ENCODE data around the gene P2RY6.
"Not testable (repeated sequence)": the region's sequence is repeated elsewhere in the genome, so short reads cannot be mapped to it uniquely, and the experiment has no call there.

P2RY6 gene

DNA sequence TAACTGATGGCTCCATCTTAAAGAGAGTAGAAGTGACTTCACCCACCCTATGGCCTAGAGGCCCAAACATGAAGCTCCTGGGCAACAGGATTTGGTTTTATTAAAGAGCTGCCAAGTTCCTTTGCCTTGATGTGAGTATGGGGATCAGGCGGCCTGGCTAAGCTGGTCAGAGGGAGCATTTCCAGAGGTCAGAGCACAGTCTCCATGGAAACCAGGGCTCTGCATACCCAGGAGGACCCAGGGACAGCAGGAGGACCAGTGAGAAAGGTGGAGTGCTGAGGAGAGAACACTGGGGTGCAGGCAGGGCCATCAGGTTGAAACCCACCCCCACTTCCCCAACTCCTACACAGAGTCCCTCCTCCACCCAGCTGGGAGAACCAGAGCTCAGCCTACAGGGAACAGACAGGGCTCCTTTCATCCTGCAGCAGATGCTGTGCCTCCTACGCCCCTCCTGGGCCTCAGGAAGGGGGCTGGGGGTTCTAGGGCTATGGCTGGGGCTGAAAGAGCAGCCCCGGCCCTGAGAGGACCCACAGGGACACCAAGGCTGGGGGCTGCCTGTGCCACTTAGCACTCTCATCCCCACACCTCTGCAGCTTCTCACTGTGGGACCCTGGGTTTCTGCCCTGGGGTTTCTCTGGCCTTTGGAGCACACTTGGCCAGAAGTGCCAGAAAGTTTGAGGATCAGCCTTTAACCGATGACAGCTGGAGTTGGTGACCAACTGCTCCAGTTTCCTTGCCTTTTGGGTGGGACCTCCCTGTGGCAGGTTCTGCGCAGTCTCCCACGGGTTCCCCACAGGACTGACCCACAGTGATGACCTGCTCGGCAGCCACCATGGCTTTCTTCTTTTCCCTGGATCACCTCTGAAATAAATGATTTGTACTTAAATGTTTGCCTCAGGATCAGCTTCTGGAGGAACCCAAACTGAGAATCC, 13.8 kb upstream of the P2RY6 start:
- DNase-seq (ENCODE audit: low read depth): no peak
- H3K4me3 ChIP-seq (ENCODE audit: low read depth, low read length): no peak overlapping the region

DNA sequence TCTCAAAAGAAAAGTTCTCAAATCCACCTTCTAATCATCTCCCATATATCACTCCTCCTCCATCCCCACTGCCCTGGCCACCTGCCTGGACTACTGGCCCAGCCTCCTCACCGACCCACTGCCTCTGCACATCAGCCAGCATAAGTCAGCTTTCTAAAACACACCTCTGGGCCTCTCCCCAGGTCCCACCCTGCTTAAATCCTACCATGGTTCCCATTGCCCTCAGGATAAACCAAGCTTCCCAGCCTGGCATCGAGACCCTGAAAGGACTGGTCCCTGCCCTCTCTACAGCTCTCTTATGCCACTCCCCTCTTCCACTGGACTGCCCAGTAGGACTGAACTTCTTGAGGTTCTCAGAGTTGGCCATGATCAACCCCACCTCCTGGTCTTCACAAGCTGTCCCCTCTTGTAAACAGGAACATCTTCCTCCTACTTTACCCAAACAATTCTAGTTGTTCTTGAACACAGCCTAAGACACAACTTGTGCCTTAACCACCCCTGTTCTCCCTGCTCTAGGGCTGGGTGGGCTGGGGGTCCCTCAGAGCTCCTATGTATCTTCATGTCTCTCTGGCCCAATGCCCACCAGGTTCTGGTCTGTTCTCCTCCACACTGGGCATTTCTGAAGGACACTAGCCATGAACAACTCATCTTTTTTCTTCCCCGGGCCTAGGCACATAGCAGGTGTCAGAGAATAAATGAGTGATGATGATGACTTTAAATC, 12.6 kb upstream of the P2RY6 start:
- no peak for DNase-seq (ENCODE audit: low read depth)
- H3K4me3 ChIP-seq (ENCODE audit: low read depth, low read length): no peak overlapping the region

DNA sequence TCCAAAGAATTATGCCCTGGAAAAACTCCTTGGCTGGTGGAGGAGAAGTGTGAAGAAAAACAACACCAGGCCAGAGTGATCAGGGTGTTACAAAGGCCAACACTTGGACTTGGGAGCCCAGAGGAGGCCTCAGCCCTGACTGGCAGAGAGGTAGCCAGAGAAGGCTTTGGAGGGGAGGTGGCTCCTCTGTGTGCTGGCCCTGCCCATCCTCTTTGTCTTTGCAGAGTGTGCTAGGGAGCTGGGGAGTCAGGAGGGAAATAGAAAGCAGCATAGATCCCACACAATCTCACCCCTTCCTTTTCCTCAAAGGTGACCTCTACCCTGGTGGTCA, 12.0 kb upstream of the P2RY6 start:
- DNase-seq (ENCODE audit: low read depth): no peak

DNA sequence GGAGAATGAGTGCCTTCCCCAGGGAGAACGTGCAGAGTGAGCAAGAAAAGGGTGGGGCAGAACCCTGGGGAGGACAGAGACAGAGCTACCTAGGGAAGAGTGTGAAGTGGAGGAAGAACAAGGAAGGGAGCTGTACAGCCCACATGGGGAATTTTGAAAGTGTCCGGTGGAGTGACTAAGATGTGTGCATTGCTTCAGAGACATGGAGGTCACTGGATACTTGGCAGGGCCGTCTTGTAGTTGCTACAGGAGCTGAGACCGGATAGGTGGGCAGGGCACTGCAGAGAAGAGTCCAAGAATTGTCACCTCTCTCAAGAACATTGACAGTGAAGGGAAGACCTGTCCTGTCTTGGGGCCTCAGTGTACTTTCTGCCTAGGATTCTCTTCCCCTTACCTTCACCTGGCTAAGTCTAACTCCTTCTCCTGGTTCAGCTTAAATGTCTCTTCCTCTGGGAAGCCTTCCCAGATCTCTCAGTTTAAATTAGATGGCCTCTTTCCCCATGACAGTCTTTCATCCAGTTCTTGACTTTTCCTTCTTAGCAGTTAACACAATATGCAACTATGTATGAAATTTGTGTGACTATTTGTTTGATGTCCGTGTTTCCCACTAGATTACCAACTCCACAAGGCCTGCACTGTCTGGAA, 9.2 kb upstream of the P2RY6 start:
- DNase-seq (ENCODE audit: low read depth): no peak
- H3K4me3 ChIP-seq (ENCODE audit: low read depth, low read length): no peak overlapping the region

More for the DNA sequence above, 12.0 kb upstream of the P2RY6 start:
- H3K4me3 ChIP-seq (ENCODE audit: low read depth, low read length): no peak overlapping the region

DNA sequence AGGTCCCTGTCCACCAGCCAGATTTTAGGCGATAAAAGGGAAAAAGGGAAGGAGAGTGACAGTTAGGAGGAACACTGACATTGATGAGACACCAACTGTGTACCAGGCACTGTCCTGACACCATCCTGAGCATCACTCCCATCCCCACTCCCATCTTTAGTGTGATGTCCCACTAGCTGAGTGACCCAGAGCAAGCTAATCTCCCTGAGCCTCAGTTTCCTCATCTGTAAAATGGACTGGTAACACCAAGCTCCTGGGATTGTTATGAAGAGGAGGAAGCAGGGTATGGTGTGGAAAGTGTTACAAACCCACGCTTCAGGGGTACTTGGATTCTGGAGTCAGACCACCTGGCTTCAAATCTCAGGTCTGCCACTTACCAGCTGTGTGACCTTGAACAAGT, 8.5 kb upstream of the P2RY6 start:
- no peak overlapping the region for H3K4me3 ChIP-seq (ENCODE audit: low read depth, low read length)
- no peak for DNase-seq (ENCODE audit: low read depth)

DNA sequence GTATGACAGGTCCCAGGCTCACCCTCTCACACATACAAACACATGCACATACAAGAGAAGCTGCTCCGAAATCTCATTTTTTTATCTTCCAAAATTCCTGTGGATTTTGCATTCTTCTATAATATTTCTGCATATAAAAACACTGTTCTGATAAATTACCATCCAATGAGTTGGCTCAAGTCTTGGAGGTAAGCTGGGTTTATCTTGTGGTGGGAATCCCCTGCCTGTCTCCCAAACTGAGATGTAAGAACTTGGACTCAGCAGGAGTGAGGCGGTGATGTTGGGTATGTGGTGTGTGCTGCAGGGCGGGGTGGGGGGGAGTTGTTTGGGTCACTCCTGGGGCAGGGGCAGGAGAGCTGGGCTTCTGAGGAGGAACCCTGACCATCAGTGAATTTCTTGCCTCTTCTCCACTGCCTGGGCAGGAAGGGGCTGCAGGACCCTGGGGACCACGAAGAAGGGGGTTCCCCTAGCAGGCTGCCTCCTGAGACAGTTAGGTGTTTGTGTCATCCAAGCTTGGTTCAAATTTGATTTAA, 6.8 kb upstream of the P2RY6 start:
- no peak overlapping the region for H3K4me3 ChIP-seq (ENCODE audit: low read depth, low read length)
- no peak for DNase-seq (ENCODE audit: low read depth)

DNA sequence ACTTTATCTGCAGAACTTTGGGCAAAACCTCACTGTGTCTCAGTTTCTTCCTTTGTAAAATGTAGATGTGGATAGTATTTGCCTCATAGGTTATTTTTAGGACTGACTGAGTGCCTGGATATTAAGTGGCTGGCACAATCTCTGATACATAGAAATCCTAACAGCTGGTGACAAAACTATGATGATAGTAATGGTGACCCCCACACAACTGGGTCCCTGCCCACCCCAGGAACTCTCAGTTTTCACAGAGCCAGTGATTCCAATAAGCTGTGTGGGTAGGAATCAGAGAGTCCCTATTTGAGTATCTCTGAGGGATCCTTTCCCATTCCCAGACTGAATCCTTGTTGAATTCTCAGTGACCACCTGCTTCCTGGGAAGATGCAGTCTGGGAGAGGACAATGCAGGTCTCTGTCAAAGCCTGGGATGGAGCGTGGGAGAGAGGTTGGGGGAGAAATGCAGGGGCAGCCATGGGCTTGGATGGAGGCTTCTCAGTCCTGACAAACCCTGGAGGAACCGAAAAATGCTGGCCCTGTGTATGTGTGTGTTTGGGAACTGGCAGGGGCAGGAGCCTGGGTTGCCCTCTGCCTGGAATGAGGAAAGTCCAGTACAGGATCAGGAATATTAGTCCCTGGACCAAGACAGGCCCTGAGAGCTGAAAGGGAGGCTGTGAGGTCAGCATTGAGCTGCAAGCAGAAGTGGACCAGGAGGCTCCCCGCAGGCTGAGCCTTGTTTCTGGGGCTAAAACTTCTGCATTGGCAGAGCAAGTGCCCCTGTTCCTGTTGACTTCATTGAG, 6.1 kb upstream of the P2RY6 start:
- no peak overlapping the region for H3K4me3 ChIP-seq (ENCODE audit: low read depth, low read length)

DNA sequence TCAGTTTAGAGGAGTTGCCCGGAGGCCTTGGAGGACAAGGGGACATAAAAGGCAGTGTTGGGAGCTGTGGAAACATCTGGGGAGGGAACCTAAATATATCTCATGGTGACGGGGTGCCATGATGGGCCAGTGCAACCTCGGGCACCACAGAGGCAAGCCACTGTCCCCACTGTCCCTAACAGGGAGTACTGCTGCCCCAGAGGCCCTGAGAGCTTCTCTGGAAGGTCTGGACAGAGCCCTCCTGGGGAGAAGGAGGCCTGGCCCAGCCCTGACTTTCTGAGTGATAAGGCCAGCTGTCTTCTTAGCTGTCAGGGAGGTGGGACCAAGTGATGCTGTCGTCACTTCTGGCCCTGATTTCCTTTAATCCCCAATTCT, 5.5 kb upstream of the P2RY6 start:
- DNase-seq (ENCODE audit: low read depth): no peak
- H3K4me3 ChIP-seq (ENCODE audit: low read depth, low read length): no peak overlapping the region

More for the DNA sequence above, 6.1 kb upstream of the P2RY6 start:
- DNase-seq (ENCODE audit: low read depth): no peak

DNA sequence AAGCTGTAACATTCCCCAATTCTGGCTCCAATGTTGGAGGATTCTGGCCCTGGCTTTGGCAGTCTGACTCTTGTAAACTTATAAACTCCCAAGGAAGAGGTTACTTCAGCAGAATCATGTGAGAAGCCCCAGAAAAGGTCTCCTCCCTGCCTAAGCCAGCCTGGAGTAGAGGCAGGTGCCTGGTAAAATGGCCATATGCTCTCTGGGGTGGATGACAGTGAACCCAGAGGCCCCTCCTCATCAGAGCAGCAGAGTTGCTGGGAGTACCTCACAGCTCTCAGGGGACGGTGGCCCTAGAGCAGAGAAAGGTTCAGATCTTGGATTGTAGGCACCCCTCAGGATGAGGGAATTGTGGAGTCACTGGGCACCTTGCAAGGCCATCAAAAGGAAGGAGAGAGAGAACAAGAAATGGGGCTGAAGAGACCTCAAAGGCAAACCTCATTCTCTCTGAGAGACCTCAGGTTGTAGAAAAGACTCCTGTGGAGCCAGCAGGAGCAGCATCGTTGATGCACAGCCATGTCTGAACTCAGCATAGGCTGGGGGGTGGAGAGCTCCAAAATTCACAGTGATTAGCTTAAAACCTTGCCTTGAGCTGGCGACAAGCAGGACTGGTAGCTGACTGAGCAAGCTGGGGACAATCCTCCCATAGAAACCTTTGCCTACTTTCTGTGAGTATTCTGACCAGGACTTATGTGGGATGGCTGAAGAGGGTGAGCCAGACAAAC, 4.9 kb upstream of the P2RY6 start:
- no peak overlapping the region for H3K4me3 ChIP-seq (ENCODE audit: low read depth, low read length)
- no peak for DNase-seq (ENCODE audit: low read depth)

DNA sequence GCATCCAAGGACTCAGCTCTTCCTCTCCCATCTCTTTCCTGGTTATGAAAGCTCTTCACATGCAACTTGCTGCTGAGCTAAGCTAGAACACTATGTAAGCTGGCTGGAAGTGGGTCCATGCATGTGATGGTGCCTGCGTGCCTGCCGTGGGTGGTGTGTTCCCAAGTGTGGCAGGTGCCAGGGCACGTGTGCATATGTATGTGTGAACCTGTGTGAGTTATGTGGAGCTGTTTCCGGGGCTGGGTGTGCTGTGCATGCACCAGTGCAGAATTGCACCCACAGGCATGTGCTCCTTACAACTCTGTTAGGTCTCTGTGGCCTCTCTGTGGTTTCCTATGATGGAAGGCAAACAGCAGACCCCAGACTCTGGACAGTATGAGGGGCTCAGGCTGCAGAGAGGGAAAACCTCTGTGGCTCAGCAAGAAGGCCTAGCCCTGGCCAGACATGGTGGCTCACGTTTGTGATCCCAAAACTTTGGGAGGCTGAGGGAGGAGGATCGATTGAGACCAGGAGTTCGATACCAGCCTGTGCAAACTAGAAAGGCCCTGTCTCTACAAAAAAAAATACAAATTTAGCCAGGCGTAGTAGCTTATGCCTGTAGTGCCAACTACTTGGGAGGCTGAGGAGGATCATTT, 4.1 kb upstream of the P2RY6 start:
- no peak for DNase-seq (ENCODE audit: low read depth)
- H3K4me3 ChIP-seq (ENCODE audit: low read depth, low read length): no peak overlapping the region

DNA sequence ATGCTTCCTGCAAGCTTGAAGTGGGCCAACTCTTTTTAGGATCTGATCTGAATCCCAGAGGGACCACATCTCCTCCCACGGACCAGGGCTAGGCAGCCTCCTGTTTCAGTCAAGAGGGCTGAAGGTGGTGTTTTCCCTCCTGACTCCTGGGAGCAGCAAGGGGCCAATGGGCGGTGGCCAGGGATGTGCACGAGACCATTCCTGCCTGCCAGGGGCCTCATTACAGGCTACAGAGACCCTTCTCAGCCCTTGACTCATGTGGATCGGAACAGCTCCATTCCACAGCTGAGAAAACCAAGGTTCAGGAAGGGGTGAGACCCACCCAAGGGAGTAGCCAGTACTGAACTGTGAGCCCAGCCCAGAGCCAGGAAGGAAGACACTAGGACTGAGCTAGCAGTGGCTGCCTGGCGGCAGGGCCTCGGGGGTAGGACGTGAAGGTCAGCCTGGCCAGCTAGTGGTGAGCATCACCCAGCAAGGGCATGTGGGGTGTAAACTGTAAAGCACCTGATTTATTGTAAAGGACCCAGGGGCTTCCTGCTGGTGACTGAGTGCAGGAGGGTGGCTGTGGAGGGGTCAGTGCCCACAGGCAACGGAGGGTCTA, 3.4 kb upstream of the P2RY6 start:
- no peak overlapping the region for H3K4me3 ChIP-seq (ENCODE audit: low read depth, low read length)
- no peak for DNase-seq (ENCODE audit: low read depth)

DNA sequence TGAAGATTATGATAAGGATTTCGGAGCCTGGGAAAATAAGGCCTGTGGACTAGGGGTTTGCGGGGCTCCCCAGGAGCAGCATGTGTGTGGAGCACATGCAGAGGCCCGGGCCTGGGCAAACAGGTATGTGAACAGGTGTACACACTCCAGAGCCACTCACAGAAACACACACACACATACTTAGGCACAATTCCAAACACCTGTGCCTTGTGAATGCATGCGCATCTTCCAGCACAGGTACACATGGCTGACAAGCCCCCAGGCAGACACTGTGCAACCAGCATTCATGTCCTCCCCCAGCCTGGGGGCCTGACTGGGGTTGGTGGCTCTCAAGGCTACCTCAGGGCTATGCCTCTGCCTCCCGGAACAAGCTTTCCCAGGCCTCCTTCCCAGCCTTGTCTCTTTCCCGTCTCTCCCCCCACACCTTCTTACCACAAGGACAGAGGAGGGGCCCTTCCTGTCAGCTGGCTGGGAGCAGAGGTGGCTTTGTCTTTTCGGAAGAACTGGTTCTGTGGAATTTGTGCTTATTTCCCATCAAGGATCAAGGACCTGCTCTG, 2.6 kb upstream of the P2RY6 start:
- H3K4me3 ChIP-seq (ENCODE audit: low read depth, low read length): no peak overlapping the region
- DNase-seq (ENCODE audit: low read depth): no peak

DNA sequence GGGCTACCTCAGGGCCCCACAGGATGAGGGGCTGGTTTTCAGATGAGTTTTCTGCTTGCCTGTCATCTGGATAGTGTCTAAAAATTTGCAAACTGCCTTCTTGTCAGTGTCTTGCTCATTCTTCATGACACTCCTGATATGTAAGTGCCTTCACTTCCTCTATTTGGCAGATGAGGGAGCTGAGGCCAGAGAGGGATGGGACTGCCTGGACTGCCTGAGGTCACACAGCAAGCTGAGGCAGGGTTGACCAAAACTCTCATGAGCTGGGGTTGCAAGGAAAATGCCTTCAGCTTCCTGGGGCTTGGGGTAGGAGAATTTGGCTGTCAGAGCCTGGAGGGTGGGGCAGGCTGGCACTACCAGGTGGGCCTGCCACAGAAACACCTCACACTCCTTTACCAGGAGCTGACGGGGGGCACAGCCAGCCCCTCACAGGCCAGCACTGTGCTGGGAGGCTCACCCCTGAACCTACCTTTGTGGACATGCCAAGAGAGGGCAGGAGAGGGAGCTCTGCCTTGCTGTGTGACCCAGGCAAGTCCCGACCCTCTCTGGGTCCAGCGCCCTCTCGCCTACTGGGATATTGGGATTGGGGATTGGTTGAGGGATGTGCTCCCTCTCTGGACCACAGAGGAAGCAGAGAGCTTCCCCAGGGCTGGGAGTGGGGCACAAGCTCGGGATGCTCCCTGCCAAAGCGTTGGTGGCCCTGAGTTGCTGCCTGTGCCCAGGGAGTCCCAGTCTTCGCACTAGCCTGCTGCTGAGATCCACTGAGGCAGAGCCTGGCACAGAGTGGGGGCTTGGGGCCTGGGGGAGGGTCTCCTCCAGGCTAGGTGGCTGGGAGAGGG, 1.9 kb upstream of the P2RY6 start:
- DNase-seq (ENCODE audit: low read depth): no peak
- no peak overlapping the region for H3K4me3 ChIP-seq (ENCODE audit: low read depth, low read length)

DNA sequence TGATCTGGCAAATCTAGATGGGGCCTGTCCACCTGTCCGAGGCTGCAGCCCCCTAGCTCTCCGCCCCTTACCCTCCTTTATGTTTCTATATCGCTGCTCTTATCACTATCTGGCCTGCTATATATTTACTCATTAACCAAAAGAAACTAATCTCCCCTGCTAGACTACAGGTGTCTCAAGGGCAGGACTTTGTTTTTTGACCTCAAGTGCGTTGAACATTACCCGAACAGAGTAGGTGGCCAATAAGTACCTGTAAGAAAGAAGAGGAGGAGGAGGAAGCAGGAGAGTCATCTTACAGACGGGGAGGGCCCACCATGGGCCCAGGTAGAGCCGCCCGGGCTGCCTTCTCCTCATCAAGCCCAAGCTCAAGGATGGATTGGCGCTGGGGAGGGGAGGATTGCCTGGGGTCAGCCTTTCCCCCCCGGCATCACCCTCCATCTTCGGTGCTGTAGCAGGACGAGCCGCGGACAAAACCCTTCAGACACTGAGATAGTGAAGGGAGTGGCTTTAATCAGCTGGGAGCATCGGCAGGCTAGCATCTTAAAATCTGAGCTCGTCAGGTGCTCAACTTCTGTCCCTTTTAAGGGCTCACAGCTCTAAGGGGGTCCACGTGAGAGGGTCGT, 1.2 kb upstream of the P2RY6 start:
- H3K4me3 ChIP-seq (ENCODE audit: low read depth, low read length): no peak overlapping the region
- no peak for DNase-seq (ENCODE audit: low read depth)

DNA sequence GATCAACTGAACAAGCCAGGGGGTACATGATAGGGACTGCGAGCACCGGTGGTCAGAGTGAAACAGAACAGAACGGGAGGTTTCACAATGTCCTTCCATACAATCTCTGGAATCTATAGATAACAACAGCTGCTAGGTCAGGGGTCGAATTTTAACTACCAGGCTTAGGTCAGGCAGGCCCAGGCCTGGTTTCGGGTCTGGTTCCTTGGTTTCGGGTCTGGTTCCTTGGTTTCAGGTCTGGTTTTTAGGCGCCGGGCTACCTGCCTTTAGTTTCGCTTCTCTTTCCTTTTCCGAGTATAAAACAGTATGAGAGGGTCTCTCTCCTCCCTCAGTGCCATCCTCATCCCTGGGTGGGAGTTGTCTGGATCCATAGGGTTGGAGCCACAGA, 666 bp upstream of the P2RY6 start:
- not testable (repeated sequence) for DNase-seq (ENCODE audit: low read depth); H3K4me3 ChIP-seq (ENCODE audit: low read depth, low read length)

DNA sequence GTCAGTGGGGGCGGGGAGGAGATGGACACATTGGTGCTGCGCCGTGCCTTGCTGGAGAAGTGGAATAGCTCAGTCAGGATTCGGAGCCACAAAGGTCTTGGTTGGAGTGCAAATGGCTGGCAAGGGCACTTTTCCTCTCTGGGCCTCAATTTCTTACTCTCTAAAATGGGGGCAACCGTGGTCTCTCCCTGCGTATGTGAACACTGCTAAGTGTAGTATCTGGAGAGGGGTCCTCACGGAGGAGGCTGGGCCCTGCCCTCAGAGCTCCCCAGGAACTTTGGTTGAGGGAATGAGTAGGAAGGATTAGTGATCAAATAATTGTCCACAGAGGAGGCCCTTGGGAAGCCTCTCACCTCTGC, 521 bp downstream of the P2RY6 start:
- DNase-seq (ENCODE audit: low read depth): no peak
- no peak overlapping the region for H3K4me3 ChIP-seq (ENCODE audit: low read depth, low read length)
